Activated naive CD8-positive, alpha-beta T cell treated with anti-CD3 and anti-CD28 coated beads, Interleukin-2, amount 50 U/mL, for 24 hours (primary cell): ENCODE measurements around the gene LRRC37A2.
"Not testable (repeated sequence)": the region's sequence is repeated elsewhere in the genome, so short reads cannot be mapped to it uniquely, and the experiment has no call there.

Source experiments
- ATAC-seq: fragments of 150-1000 bp; cut with Tn5 transposase; one replicate; pipeline ENCODE4 v1.10.0; 2021
- DNase-seq: peaks from one replicate; pipeline ENCODE4 v3.0.0; 2021
- H3K27ac Mint-ChIP-seq: one replicate; pipeline ENCODE4 v1.8.0; 2021; ENCODE audit warnings: mild to moderate bottlenecking, mixed read lengths
- H3K27me3 Mint-ChIP-seq: one replicate; pipeline ENCODE4 v1.8.0; 2021; ENCODE audit warnings: mixed read lengths
- H3K36me3 Mint-ChIP-seq: one replicate; pipeline ENCODE4 v1.8.0; 2021; ENCODE audit warnings: low read depth, mixed read lengths
- H3K4me1 Mint-ChIP-seq: one replicate; pipeline ENCODE4 v1.8.0; 2021; ENCODE audit warnings: mixed read lengths
- H3K4me3 Mint-ChIP-seq: one replicate; pipeline ENCODE4 v1.8.0; 2021; ENCODE audit warnings: mild to moderate bottlenecking, moderate library complexity, mixed read lengths
- H3K9me3 Mint-ChIP-seq: one replicate; pipeline ENCODE4 v1.8.0; 2021; ENCODE audit warnings: mixed read lengths

Gene LRRC37A2

GRCh38 chr17:46512168-46512567, at the start of gene LRRC37A2:
TSS of gene LRRC37A2 (plus strand) at chr17:46512468. CDS start at chr17:46512713, 245 bp downstream.
- DNase-seq, H3K4me1 Mint-ChIP-seq, H3K4me3 Mint-ChIP-seq, H3K27ac Mint-ChIP-seq, H3K36me3 Mint-ChIP-seq, ATAC-seq, H3K9me3 Mint-ChIP-seq, H3K27me3 Mint-ChIP-seq: not testable (repeated sequence)

DNA sequence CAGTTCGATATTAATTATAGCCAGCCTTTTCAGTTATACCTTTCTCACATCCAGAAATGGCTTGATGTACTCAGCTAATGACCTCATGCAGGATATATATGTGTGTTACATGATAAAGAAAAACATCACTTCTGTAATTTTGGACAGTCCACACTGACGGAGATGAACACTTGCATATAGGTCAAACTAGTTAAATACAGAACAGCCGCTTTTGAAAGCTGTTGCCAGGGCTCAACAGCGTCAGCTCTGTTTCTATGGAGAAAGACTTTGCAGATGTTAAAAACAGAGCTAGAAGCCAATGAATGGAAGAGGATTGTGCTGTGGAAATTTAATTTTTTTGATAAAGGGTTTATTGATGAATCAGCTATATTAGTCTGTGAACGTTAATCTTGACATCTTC, 44.6 kb upstream of the LRRC37A2 start:
- not testable (repeated sequence) for ATAC-seq, DNase-seq, H3K36me3 Mint-ChIP-seq, H3K27ac Mint-ChIP-seq, H3K4me1 Mint-ChIP-seq, H3K4me3 Mint-ChIP-seq, H3K9me3 Mint-ChIP-seq, H3K27me3 Mint-ChIP-seq

DNA sequence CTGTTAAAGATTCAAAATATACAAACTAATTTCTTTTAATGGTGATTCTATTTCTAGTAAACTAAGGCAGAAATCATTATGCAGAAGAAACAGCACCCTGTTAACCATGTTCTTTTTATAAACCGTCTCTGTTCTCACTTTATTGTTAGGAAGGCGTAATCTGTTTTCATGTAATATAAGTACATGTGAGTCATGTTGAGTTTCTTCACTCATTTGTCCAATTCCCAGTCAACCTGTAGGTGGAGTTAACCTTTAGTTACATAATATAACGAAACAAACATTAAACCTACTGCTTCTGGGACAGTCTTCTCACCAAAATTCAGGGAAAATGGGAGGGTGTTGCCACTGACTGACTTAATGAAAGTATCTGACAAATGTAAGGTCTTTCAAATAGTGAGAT, 37.8 kb upstream of the LRRC37A2 start:
- not testable (repeated sequence) for H3K27me3 Mint-ChIP-seq, H3K27ac Mint-ChIP-seq, H3K9me3 Mint-ChIP-seq, ATAC-seq, DNase-seq, H3K4me3 Mint-ChIP-seq, H3K36me3 Mint-ChIP-seq, H3K4me1 Mint-ChIP-seq

- not testable (repeated sequence) for H3K4me3 Mint-ChIP-seq, H3K9me3 Mint-ChIP-seq, H3K36me3 Mint-ChIP-seq, H3K4me1 Mint-ChIP-seq, DNase-seq, H3K27me3 Mint-ChIP-seq, ATAC-seq, H3K27ac Mint-ChIP-seq
Observed at GRCh38 chr17:46475583-46475982, 36.7 kb upstream of the LRRC37A2 start.

- not testable (repeated sequence) for H3K4me3 Mint-ChIP-seq, H3K4me1 Mint-ChIP-seq, H3K36me3 Mint-ChIP-seq, ATAC-seq, H3K27ac Mint-ChIP-seq, H3K27me3 Mint-ChIP-seq, DNase-seq, H3K9me3 Mint-ChIP-seq
Observed at GRCh38 chr17:46478823-46479222, 33.4 kb upstream of the LRRC37A2 start.

- DNase-seq, H3K36me3 Mint-ChIP-seq, H3K27ac Mint-ChIP-seq, H3K27me3 Mint-ChIP-seq, ATAC-seq, H3K4me3 Mint-ChIP-seq, H3K4me1 Mint-ChIP-seq, H3K9me3 Mint-ChIP-seq: not testable (repeated sequence)
Observed at GRCh38 chr17:46481310-46481709, 31.0 kb upstream of the LRRC37A2 start.

DNA sequence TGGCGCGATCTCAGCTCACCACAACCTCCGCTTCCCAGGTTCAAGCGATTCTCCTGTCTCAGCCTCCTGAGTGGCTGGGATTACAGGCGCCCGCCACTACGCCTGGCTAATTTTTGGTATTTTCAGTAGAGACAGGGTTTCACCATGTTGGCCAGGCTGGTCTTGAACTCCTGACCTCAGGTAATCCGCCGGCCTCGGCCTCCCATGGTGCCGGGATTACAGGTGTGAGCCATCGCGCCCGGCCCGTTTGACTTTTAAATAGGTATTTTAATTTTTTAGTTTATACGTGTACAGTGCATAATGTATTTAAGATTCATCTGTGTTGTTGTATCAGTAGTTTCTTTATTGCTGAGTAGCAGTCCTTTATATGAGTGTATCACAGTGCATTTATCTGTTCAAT, 20.2 kb upstream of the LRRC37A2 start:
- DNase-seq, H3K27ac Mint-ChIP-seq, H3K4me1 Mint-ChIP-seq, H3K27me3 Mint-ChIP-seq, H3K9me3 Mint-ChIP-seq, H3K4me3 Mint-ChIP-seq, H3K36me3 Mint-ChIP-seq, ATAC-seq: not testable (repeated sequence)

GRCh38 chr17:46499437-46500139, 12.7 kb upstream of the LRRC37A2 start:
- not testable (repeated sequence) for H3K4me3 Mint-ChIP-seq, H3K4me1 Mint-ChIP-seq, H3K9me3 Mint-ChIP-seq, H3K27me3 Mint-ChIP-seq, ATAC-seq, DNase-seq, H3K36me3 Mint-ChIP-seq, H3K27ac Mint-ChIP-seq

GRCh38 chr17:46505896-46506295, 6.4 kb upstream of the LRRC37A2 start:
- not testable (repeated sequence) for H3K36me3 Mint-ChIP-seq, DNase-seq, H3K27me3 Mint-ChIP-seq, ATAC-seq, H3K4me3 Mint-ChIP-seq, H3K4me1 Mint-ChIP-seq, H3K9me3 Mint-ChIP-seq, H3K27ac Mint-ChIP-seq

- not testable (repeated sequence) for H3K4me1 Mint-ChIP-seq, H3K4me3 Mint-ChIP-seq, H3K9me3 Mint-ChIP-seq, H3K27me3 Mint-ChIP-seq, ATAC-seq, H3K27ac Mint-ChIP-seq, H3K36me3 Mint-ChIP-seq, DNase-seq
Observed at GRCh38 chr17:46534716-46535115, 22.4 kb downstream of the LRRC37A2 start.

DNA sequence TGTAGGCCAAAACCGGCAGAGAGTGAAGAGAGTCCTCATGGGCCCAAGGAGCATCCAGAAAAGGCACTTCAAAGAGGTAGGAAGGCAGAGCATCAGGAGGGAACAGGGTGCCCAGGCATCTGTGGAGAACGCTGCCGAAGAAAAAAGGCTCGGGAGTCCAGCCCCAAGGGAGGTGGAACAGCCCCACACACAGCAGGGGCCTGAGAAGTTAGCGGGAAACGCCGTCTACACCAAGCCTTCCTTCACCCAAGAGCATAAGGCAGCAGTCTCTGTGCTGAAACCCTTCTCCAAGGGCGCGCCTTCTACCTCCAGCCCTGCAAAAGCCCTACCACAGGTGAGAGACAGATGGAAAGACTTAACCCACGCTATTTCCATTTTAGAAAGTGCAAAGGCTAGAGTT, 36.3 kb downstream of the LRRC37A2 start:
- not testable (repeated sequence) for H3K9me3 Mint-ChIP-seq, ATAC-seq, H3K27me3 Mint-ChIP-seq, H3K4me3 Mint-ChIP-seq, H3K36me3 Mint-ChIP-seq, H3K27ac Mint-ChIP-seq, H3K4me1 Mint-ChIP-seq, DNase-seq

- H3K36me3 Mint-ChIP-seq, DNase-seq, H3K9me3 Mint-ChIP-seq, ATAC-seq, H3K27ac Mint-ChIP-seq, H3K4me1 Mint-ChIP-seq, H3K4me3 Mint-ChIP-seq, H3K27me3 Mint-ChIP-seq: not testable (repeated sequence)
Observed at GRCh38 chr17:46559155-46559554, 46.9 kb downstream of the LRRC37A2 start.

- not testable (repeated sequence) for ATAC-seq, H3K4me3 Mint-ChIP-seq, DNase-seq, H3K36me3 Mint-ChIP-seq, H3K27me3 Mint-ChIP-seq, H3K9me3 Mint-ChIP-seq, H3K27ac Mint-ChIP-seq, H3K4me1 Mint-ChIP-seq
Observed at GRCh38 chr17:46560048-46560447, 47.8 kb downstream of the LRRC37A2 start.

- ATAC-seq = peak; percentile 46
- H3K9me3 Mint-ChIP-seq, H3K4me1 Mint-ChIP-seq, DNase-seq, H3K27ac Mint-ChIP-seq, H3K27me3 Mint-ChIP-seq, H3K4me3 Mint-ChIP-seq, H3K36me3 Mint-ChIP-seq: not testable (repeated sequence)
Observed at GRCh38 chr17:46566284-46566683, 54.0 kb downstream of the LRRC37A2 start.

DNA sequence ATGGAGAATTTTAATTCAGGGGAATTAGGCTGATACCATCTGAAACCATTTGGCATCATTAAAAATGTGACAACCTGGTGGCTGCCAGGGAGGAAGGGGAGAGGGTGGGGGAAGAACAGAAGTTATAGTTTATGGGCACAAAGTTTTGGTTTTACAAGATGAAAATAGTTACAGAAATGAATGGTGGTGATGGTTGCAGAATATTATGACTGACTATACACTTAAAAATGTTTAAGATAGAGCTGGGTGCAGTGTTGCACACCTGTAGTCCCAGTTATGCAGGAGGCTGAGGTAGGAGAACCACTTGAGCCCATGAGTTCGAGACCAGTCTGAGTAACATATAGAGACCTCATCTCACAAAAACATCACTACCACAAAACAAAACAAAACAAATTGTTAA, 54.7 kb downstream of the LRRC37A2 start:
- ATAC-seq = not testable (repeated sequence)

DNA sequence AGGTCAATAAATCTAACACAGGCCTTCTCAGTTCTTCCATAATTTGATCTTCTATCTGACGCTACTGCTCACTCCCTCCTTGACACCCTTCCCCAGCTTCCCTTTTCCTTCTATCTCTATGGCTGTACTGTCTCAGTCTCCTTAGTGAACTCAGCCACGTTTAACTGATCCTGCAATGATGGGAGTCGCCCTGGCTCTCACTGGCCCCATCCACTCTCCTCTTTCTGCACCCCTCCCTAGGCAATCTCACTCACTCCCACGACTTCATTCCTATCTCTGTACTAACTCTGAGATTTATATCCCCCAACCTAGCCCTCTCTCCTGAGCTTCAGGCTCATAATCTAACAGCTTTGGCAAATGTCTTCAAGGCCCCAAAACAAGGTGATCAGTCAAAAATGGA, 59.5 kb downstream of the LRRC37A2 start:
- ATAC-seq, H3K4me1 Mint-ChIP-seq, H3K36me3 Mint-ChIP-seq, H3K27me3 Mint-ChIP-seq, H3K9me3 Mint-ChIP-seq, DNase-seq, H3K27ac Mint-ChIP-seq, H3K4me3 Mint-ChIP-seq: not testable (repeated sequence)

More for the DNA sequence above, 54.7 kb downstream of the LRRC37A2 start:
- not testable (repeated sequence) for H3K27me3 Mint-ChIP-seq, DNase-seq, H3K9me3 Mint-ChIP-seq, H3K27ac Mint-ChIP-seq, H3K4me3 Mint-ChIP-seq, H3K36me3 Mint-ChIP-seq, H3K4me1 Mint-ChIP-seq
